Neural progenitor cell (in vitro differentiated cells): ENCODE data around the gene MYRIP. TPM values are rescaled to one million over a fixed set of nuclear protein-coding genes. Genes with fewer than 3 reads are reported as not detected.

Source experiments
- DNase-seq: peaks from one replicate; pipeline ENCODE4 v3.0.0-alpha.2; 2016; ENCODE audit warnings: low spot score
- H2AFZ ChIP-seq: fragments of 200-600 bp; sonication (generic); replicated peaks from 2 replicates; pipeline ENCODE4 v1.6.1; 2016; ENCODE audit warnings: antibody characterized with exemption
- H3F3A ChIP-seq: fragments of 200-600 bp; sonication (generic); 2 replicates; pipeline ENCODE4 v1.6.1; 2016; ENCODE audit warnings: antibody characterized with exemption, low read depth
- H3K27ac ChIP-seq: fragments of 200-600 bp; sonication (generic); 2 replicates; pipeline ENCODE4 v1.5.1; 2016; ENCODE audit warnings: mild to moderate bottlenecking
- H3K27me3 ChIP-seq: fragments of 200-600 bp; sonication (generic); 2 replicates; pipeline ENCODE4 v1.6.1; 2016; ENCODE audit warnings: mild to moderate bottlenecking, moderate library complexity
- H3K36me3 ChIP-seq: fragments of 200-600 bp; sonication (generic); 2 replicates; pipeline ENCODE4 v1.5.1; 2016
- H3K4me1 ChIP-seq: fragments of 200-600 bp; sonication (generic); 2 replicates; pipeline ENCODE4 v1.6.1; 2016; ENCODE audit warnings: mixed run types
- H3K4me2 ChIP-seq: fragments of 200-600 bp; sonication (generic); 2 replicates; pipeline ENCODE4 v1.6.1; 2016
- H3K4me3 ChIP-seq: fragments of 200-600 bp; sonication (generic); 2 replicates; pipeline ENCODE4 v1.5.1; 2016
- H3K79me2 ChIP-seq: fragments of 200-600 bp; sonication (generic); 2 replicates; pipeline ENCODE4 v1.6.1; 2016; ENCODE audit warnings: low read depth
- H3K9ac ChIP-seq: fragments of 200-600 bp; sonication (generic); 2 replicates; pipeline ENCODE4 v1.6.1; 2016
- H3K9me3 ChIP-seq: fragments of 200-600 bp; sonication (generic); 2 replicates; pipeline ENCODE4 v1.5.1; 2016; ENCODE audit warnings: low read depth
- H4K20me1 ChIP-seq: fragments of 200-600 bp; sonication (generic); 2 replicates; pipeline ENCODE4 v1.6.1; 2016; ENCODE audit warnings: low read depth
- H3K27ac Mint-ChIP-seq: 3 replicates; pipeline ENCODE4 v1.8.0; 2021; ENCODE audit warnings: mixed read lengths
- H3K27me3 Mint-ChIP-seq: 2 replicates; pipeline ENCODE4 v1.8.0; 2022; ENCODE audit warnings: low read depth, mild to moderate bottlenecking, inconsistent platforms, moderate library complexity, mixed read lengths; ENCODE audit not compliant: insufficient read depth
- H3K36me3 Mint-ChIP-seq: 3 replicates; pipeline ENCODE4 v1.8.0; 2021; ENCODE audit warnings: mixed read lengths
- H3K4me1 Mint-ChIP-seq: 3 replicates; pipeline ENCODE4 v1.8.0; 2021; ENCODE audit warnings: mixed read lengths
- H3K4me3 Mint-ChIP-seq: 3 replicates; pipeline ENCODE4 v1.8.0; 2021; ENCODE audit warnings: mild to moderate bottlenecking, moderate library complexity, mixed read lengths
- H3K9me3 Mint-ChIP-seq: 3 replicates; pipeline ENCODE4 v1.8.0; 2020; ENCODE audit warnings: mixed read lengths
- EZH2 ChIP-seq: fragments of 200-600 bp; sonication (generic); IDR thresholded peaks from 2 replicates; pipeline ENCODE4 v1.6.1; 2017; ENCODE audit warnings: antibody characterized with exemption, mild to moderate bottlenecking, moderate library complexity
- EZH2phosphoT487 ChIP-seq: fragments of 200-600 bp; sonication (generic); IDR thresholded peaks from 2 replicates; pipeline ENCODE4 v1.6.1; 2017; ENCODE audit warnings: antibody characterized with exemption
- total RNA-seq: library from RNA; depleted of rRNA; stranded (reverse); fragments of >200 nt; gene quantifications from 2 replicates; pipeline ENCODE4 v1.2.3, GENCODE V29; 2015; ENCODE audit warnings: low replicate concordance
- TF ChIP-seq, protein P1 (sequence below): fragments of 200-600 bp; sonication (generic); IDR thresholded peaks from 2 replicates; pipeline ENCODE4 v1.5.1; 2017; ENCODE audit warnings: antibody characterized with exemption, mild to moderate bottlenecking

The MYRIP gene
- total RNA-seq, 1 donor from 2014 or later = 0.62 TPM

DNA sequence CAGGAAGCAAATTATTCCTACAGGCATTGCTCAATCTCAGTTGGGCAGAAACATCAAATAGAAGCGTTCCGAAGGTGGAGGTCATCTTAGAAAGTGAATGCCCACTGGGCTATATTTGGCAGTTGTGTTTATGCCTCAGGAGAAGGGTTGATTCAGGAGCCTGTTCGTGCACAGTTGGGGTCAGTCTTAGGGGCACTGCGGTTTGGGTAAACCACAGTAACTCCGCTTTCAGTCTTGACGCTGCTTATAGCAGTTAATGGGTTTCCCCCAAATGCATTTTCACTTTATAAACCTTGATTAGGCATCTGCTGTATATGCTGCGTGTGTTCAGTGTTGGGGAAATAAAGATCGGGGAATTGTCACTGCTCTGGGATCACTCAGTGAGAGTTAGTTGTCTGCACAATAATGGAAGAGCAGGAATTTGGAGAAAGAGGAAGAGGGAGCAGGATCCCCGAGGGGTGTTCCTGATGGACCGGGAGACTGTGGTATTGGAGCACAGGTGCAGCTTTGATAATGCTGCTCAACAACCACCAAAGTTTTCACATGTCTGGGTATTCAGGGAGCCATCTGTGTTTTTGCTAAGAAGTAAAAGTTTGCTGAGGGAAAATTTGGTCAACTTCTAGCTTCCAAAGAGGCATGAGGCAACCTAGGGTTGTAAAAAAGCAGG lies 375.8 kb downstream of the MYRIP start:
- H3K27me3 Mint-ChIP-seq = peaks cover 3% of the 10 kb centered on the region
- H3K36me3 Mint-ChIP-seq = no peaks in the 10 kb centered on the region
- Histone ChIP-seq H3K36me3 (no peaks in the 10 kb centered on the region), H3K79me2 (no peaks in the 10 kb centered on the region), H3K4me1 (no peaks in the 10 kb centered on the region), H4K20me1 (no peaks in the 10 kb centered on the region), H3K27me3 (no peaks in the 10 kb centered on the region), H3F3A (no peaks in the 10 kb centered on the region), H3K4me2 (no peak overlapping the region), H3K9ac (no peak overlapping the region), H2AFZ (peak overlapping the region; percentile 3), H3K9me3 (no peaks in the 10 kb centered on the region), H3K27ac (no peak overlapping the region), H3K4me3 (no peak overlapping the region)
- TF ChIP-seq EZH2phosphoT487 (no peak), EZH2 (no peak)
- TF ChIP-seq, protein P1, sequence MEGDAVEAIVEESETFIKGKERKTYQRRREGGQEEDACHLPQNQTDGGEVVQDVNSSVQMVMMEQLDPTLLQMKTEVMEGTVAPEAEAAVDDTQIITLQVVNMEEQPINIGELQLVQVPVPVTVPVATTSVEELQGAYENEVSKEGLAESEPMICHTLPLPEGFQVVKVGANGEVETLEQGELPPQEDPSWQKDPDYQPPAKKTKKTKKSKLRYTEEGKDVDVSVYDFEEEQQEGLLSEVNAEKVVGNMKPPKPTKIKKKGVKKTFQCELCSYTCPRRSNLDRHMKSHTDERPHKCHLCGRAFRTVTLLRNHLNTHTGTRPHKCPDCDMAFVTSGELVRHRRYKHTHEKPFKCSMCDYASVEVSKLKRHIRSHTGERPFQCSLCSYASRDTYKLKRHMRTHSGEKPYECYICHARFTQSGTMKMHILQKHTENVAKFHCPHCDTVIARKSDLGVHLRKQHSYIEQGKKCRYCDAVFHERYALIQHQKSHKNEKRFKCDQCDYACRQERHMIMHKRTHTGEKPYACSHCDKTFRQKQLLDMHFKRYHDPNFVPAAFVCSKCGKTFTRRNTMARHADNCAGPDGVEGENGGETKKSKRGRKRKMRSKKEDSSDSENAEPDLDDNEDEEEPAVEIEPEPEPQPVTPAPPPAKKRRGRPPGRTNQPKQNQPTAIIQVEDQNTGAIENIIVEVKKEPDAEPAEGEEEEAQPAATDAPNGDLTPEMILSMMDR = no peak
- H3K27ac Mint-ChIP-seq = no peak overlapping the region
- H3K4me1 Mint-ChIP-seq = peaks cover 4% of the 10 kb centered on the region
- H3K9me3 Mint-ChIP-seq = no peaks in the 10 kb centered on the region
- no peak for DNase-seq
- H3K4me3 Mint-ChIP-seq = no peak overlapping the region

- Histone ChIP-seq H3K4me2 (no peak overlapping the region), H3F3A (no peaks in the 10 kb centered on the region), H3K4me1 (no peaks in the 10 kb centered on the region), H3K9ac (no peak overlapping the region), H2AFZ (no peak overlapping the region), H3K27me3 (no peaks in the 10 kb centered on the region), H3K36me3 (no peaks in the 10 kb centered on the region), H3K4me3 (no peak overlapping the region), H3K79me2 (no peaks in the 10 kb centered on the region), H3K9me3 (no peaks in the 10 kb centered on the region), H4K20me1 (peaks cover under 1% of the 10 kb centered on the region), H3K27ac (no peak overlapping the region)
- TF ChIP-seq, protein P1 = no peak
- no peak for TF ChIP-seq EZH2phosphoT487
- no peak for TF ChIP-seq EZH2
- no peak overlapping the region for H3K4me3 Mint-ChIP-seq
- DNase-seq = no peak
- H3K9me3 Mint-ChIP-seq = no peaks in the 10 kb centered on the region
- H3K27me3 Mint-ChIP-seq = peaks cover 3% of the 10 kb centered on the region
- H3K27ac Mint-ChIP-seq = no peak overlapping the region
- no peaks in the 10 kb centered on the region for H3K36me3 Mint-ChIP-seq
- peaks cover 4% of the 10 kb centered on the region for H3K4me1 Mint-ChIP-seq
Measured at GRCh38 chr3:40186508-40186907, 377.1 kb downstream of the MYRIP start.

GRCh38 chr3:40187945-40188344 lies 378.5 kb downstream of the MYRIP start:
- Histone ChIP-seq H3K36me3 (no peaks in the 10 kb centered on the region), H3K4me3 (no peak overlapping the region), H3K4me2 (no peak overlapping the region), H3K27me3 (no peaks in the 10 kb centered on the region), H2AFZ (no peak overlapping the region), H3K27ac (no peak overlapping the region), H3K79me2 (no peaks in the 10 kb centered on the region), H3K9ac (no peak overlapping the region), H4K20me1 (peaks cover 4% of the 10 kb centered on the region), H3F3A (no peaks in the 10 kb centered on the region), H3K9me3 (no peaks in the 10 kb centered on the region), H3K4me1 (peaks cover 7% of the 10 kb centered on the region)
- TF ChIP-seq EZH2 (no peak), EZH2phosphoT487 (no peak)
- TF ChIP-seq, protein P1 = no peak
- H3K27me3 Mint-ChIP-seq = peaks cover 3% of the 10 kb centered on the region
- H3K9me3 Mint-ChIP-seq = no peaks in the 10 kb centered on the region
- H3K27ac Mint-ChIP-seq = no peak overlapping the region
- no peak overlapping the region for H3K4me3 Mint-ChIP-seq
- no peaks in the 10 kb centered on the region for H3K36me3 Mint-ChIP-seq
- no peak for DNase-seq
- peaks cover 4% of the 10 kb centered on the region for H3K4me1 Mint-ChIP-seq
